Smooth muscle cell (in vitro differentiated cells): ENCODE measurements around the gene LRBA. TPM values are rescaled to one million over a fixed set of nuclear protein-coding genes. Genes with fewer than 3 reads are reported as not detected.

ENCODE experiments used
- DNase-seq: peaks from one replicate; lab custom pipeline; 2025; ENCODE audit not compliant: unreplicated experiment; lab: John Stamatoyannopoulos, UW
- H2AFZ ChIP-seq: fragments of 200-600 bp; sonication (generic); 2 replicates; pipeline ENCODE4 v1.6.0; 2016; ENCODE audit warnings: antibody characterized with exemption, low read depth, mild to moderate bottlenecking
- H3F3A ChIP-seq: fragments of 200-600 bp; sonication (generic); 2 replicates; pipeline ENCODE4 v1.6.0; 2017; ENCODE audit warnings: antibody characterized with exemption, low read depth
- H3K27ac ChIP-seq: fragments of 200-600 bp; sonication (generic); 2 replicates; pipeline ENCODE4 v1.5.1; 2016; ENCODE audit warnings: low read depth, mild to moderate bottlenecking
- H3K27me3 ChIP-seq: fragments of 200-600 bp; sonication (generic); 2 replicates; pipeline ENCODE4 v1.6.1; 2016; ENCODE audit warnings: low read depth, mild to moderate bottlenecking
- H3K36me3 ChIP-seq: fragments of 200-600 bp; sonication (generic); 2 replicates; pipeline ENCODE4 v1.5.1; 2016; ENCODE audit warnings: low read depth
- H3K4me1 ChIP-seq: fragments of 200-600 bp; sonication (generic); 2 replicates; pipeline ENCODE4 v1.5.1; 2016; ENCODE audit warnings: low read depth
- H3K4me2 ChIP-seq: fragments of 200-600 bp; sonication (generic); 2 replicates; pipeline ENCODE4 v1.6.0; 2016; ENCODE audit warnings: mild to moderate bottlenecking
- H3K4me3 ChIP-seq: fragments of 200-600 bp; sonication (generic); 2 replicates; pipeline ENCODE4 v1.5.1; 2016; ENCODE audit warnings: mild to moderate bottlenecking
- H3K79me2 ChIP-seq: fragments of 200-600 bp; sonication (generic); 2 replicates; pipeline ENCODE4 v1.6.0; 2016; ENCODE audit warnings: low read depth, mild to moderate bottlenecking
- H3K9ac ChIP-seq: fragments of 200-600 bp; sonication (generic); 2 replicates; pipeline ENCODE4 v1.6.0; 2016; ENCODE audit warnings: low read depth
- H3K9me3 ChIP-seq: fragments of 200-600 bp; sonication (generic); replicated peaks from 2 replicates; pipeline ENCODE4 v1.5.1; 2016; ENCODE audit warnings: low read depth
- H4K20me1 ChIP-seq: fragments of 200-600 bp; sonication (generic); 2 replicates; pipeline ENCODE4 v1.6.0; 2016; ENCODE audit warnings: low read depth
- WGBS: methylation state at CpG from one replicate; pipeline ENCODE4 v1.1.7; 2016; ENCODE audit warnings: low lambda C conversion rate; 5-methylcytosine and 5-hydroxymethylcytosine counted together
- polyA plus RNA-seq: library from polyadenylated mRNA; unstranded; fragments of >200 nt; fragmentation: Nextera tagmentation; extraction: Ambion mirVana; gene quantifications from 2 replicates; pipeline ENCODE4 v1.2.1, GENCODE V29; 2016
- total RNA-seq: library from RNA; depleted of rRNA; stranded (reverse); fragments of >200 nt; gene quantifications from 2 replicates; pipeline ENCODE4 v1.2.3, GENCODE V29; 2014
- TF ChIP-seq, protein P1 (sequence below): fragments of 200-600 bp; sonication (generic); IDR thresholded peaks from 2 replicates; pipeline ENCODE4 v1.5.1; 2017; ENCODE audit warnings: borderline replicate concordance, mild to moderate bottlenecking, antibody characterized with exemption; ENCODE audit not compliant: insufficient read depth, poor library complexity, severe bottlenecking

The LRBA gene
- total and polyA plus RNA-seq, 2 experiments from 2014 or later = 1.6 to 26.2 TPM

DNA sequence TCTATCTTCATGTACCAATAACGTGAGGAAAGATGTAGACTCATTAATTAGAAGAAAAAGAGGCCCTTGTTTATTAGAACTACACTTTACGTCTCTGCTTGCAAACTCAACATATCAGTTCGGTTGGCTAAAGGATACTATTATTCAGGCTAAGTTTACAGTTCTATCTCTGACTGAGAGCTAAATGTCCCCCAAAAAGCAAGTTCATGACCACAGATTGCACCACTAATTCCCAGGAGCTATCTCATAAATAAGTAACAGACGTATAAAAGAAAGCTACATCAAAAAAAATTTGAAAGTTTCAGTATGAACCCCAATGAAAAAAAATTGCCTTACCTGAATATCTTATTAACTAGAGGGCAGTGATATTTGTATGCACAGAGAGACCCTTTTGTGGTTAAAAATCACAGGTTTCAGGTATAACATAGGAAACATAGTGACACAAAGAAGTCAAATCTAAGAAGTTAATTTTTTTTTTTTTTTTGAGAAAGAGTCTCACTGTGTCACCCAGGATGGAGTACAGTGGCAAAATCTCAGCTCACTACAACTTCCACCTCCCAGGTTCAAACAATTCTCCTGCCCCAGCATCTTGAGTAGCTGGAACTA is 304.2 kb downstream of the LRBA start:
- H3K4me3 ChIP-seq = no peak overlapping the region
- H3K27me3 ChIP-seq = no peaks in the 10 kb centered on the region
- H4K20me1 ChIP-seq = no peaks in the 10 kb centered on the region
- no peak overlapping the region for H2AFZ ChIP-seq
- H3K9ac ChIP-seq = no peak overlapping the region
- DNase-seq = no peak
- no peak overlapping the region for H3K4me2 ChIP-seq
- no peaks in the 10 kb centered on the region for H3K9me3 ChIP-seq
- H3K79me2 ChIP-seq = no peaks in the 10 kb centered on the region
- TF ChIP-seq, protein P1, sequence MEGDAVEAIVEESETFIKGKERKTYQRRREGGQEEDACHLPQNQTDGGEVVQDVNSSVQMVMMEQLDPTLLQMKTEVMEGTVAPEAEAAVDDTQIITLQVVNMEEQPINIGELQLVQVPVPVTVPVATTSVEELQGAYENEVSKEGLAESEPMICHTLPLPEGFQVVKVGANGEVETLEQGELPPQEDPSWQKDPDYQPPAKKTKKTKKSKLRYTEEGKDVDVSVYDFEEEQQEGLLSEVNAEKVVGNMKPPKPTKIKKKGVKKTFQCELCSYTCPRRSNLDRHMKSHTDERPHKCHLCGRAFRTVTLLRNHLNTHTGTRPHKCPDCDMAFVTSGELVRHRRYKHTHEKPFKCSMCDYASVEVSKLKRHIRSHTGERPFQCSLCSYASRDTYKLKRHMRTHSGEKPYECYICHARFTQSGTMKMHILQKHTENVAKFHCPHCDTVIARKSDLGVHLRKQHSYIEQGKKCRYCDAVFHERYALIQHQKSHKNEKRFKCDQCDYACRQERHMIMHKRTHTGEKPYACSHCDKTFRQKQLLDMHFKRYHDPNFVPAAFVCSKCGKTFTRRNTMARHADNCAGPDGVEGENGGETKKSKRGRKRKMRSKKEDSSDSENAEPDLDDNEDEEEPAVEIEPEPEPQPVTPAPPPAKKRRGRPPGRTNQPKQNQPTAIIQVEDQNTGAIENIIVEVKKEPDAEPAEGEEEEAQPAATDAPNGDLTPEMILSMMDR = no peak
- 86% methylated on average over 4 of the region's 4 CpGs for WGBS
- H3K36me3 ChIP-seq = no peaks in the 10 kb centered on the region
- no peak overlapping the region for H3K27ac ChIP-seq
- H3F3A ChIP-seq = no peaks in the 10 kb centered on the region
- no peaks in the 10 kb centered on the region for H3K4me1 ChIP-seq

DNA sequence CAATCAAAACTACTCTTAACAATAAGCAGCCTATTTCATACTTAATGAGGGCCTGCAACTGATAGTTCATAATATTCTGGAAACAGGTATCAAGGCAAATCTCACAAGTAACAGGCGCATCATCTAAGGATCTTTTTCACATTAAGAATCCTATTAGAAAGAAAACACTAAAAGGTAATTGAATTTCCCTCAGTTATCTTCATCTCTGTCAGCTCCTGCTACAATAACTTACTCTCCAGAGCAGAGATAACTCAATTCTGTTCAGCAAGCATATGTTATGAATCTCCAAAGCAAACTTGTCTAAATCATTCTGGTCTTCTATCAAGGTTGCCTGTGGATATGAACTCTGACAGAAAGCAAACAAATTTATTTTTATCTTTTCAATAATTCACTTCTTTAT is 307.1 kb downstream of the LRBA start:
- WGBS = 97% methylated on average over 1 of the region's 1 CpG
- no peak overlapping the region for H3K4me2 ChIP-seq
- H3F3A ChIP-seq = no peaks in the 10 kb centered on the region
- H3K27ac ChIP-seq = no peak overlapping the region
- H3K9ac ChIP-seq = no peak overlapping the region
- no peaks in the 10 kb centered on the region for H4K20me1 ChIP-seq
- no peak overlapping the region for H2AFZ ChIP-seq
- H3K4me1 ChIP-seq = no peaks in the 10 kb centered on the region
- no peaks in the 10 kb centered on the region for H3K36me3 ChIP-seq
- no peaks in the 10 kb centered on the region for H3K79me2 ChIP-seq
- H3K27me3 ChIP-seq = no peaks in the 10 kb centered on the region
- no peak overlapping the region for H3K4me3 ChIP-seq
- TF ChIP-seq, protein P1 = no peak
- H3K9me3 ChIP-seq = no peaks in the 10 kb centered on the region
- DNase-seq = no peak

DNA sequence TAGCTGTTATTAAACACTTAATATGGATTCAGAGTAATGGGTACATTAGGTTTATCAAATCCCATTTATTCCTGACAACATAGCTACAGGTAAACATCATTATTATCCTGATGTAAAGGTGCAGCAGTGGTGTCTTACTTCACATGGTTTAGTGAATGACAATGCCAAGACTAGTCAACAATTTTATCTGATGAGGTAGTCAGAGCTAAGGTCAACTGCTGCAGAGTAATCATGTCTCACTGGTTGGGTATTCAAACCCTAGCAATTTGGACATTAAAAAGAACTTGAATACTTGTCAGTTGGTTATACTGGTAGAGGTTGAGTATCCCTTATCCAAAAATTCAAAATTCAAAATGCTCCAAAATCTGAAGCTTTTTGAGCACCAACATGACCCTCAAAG is 315.5 kb downstream of the LRBA start:
- Histone ChIP-seq H3K79me2 (no peaks in the 10 kb centered on the region), H3K4me1 (no peaks in the 10 kb centered on the region), H3K27me3 (no peaks in the 10 kb centered on the region), H4K20me1 (no peaks in the 10 kb centered on the region), H2AFZ (no peak overlapping the region), H3K4me2 (no peak overlapping the region), H3K36me3 (no peaks in the 10 kb centered on the region), H3K9ac (no peak overlapping the region), H3F3A (no peaks in the 10 kb centered on the region), H3K4me3 (no peak overlapping the region), H3K9me3 (no peaks in the 10 kb centered on the region), H3K27ac (no peak overlapping the region)
- TF ChIP-seq, protein P1 = no peak
- no peak for DNase-seq

DNA sequence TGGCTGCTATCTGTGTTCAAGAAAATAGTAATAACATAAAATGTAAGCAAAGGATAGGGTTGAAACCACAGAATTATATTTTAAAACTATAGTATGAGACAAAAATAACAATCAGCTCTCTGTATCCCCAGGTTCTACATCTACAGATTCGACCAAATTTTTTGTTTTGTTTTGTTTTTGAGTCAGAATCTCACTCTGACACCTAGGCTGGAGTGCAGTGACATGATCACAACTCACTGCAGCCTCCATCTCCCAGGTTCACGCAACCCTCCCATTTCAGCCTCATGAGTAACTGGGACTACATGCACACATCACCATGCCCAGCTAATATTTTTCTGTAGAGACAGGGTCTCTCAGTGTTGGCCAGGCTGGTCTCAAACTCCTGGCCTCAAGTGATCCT is 319.9 kb downstream of the LRBA start:
- TF ChIP-seq, protein P1 = no peak
- Histone ChIP-seq H3K9me3 (no peaks in the 10 kb centered on the region), H3K4me2 (no peak overlapping the region), H3K4me3 (no peak overlapping the region), H3K9ac (no peak overlapping the region), H3K36me3 (no peaks in the 10 kb centered on the region), H3F3A (no peaks in the 10 kb centered on the region), H2AFZ (no peak overlapping the region), H3K27me3 (no peaks in the 10 kb centered on the region), H4K20me1 (no peaks in the 10 kb centered on the region), H3K79me2 (no peaks in the 10 kb centered on the region), H3K27ac (no peak overlapping the region), H3K4me1 (peaks cover 3% of the 10 kb centered on the region)
- DNase-seq = no peak
- WGBS = 83% methylated on average over 2 of the region's 2 CpGs
